Mesendoderm (in vitro differentiated cells): ENCODE data around the gene FRRS1L. TPM values are rescaled to one million over a fixed set of nuclear protein-coding genes. Genes with fewer than 3 reads are reported as not detected.
A peak's percentile ranks its signal among the peaks of the same experiment; 100 is the strongest.

Source experiments
- DNase-seq: peaks from one replicate; pipeline ENCODE4 v3.0.0; 2013
- H2AK5ac ChIP-seq: 2 replicates; pipeline ENCODE4 v1.6.1; 2013; ENCODE audit warnings: low read length, inconsistent platforms
- H2BK120ac ChIP-seq: 2 replicates; pipeline ENCODE4 v1.6.1; 2013; ENCODE audit warnings: low read depth, mild to moderate bottlenecking, low read length, moderate library complexity, mixed read lengths
- H2BK15ac ChIP-seq: replicated peaks from 2 replicates; pipeline ENCODE4 v1.6.1; 2013; ENCODE audit warnings: low read depth, mild to moderate bottlenecking, moderate library complexity
- H2BK5ac ChIP-seq: 2 replicates; pipeline ENCODE4 v1.6.1; 2013; ENCODE audit warnings: low read length, inconsistent platforms
- H3K18ac ChIP-seq: 2 replicates; pipeline ENCODE4 v1.6.1; 2013; ENCODE audit warnings: mild to moderate bottlenecking, low read length, mixed read lengths
- H3K23ac ChIP-seq: one replicate; pipeline ENCODE4 v1.6.1; 2013; ENCODE audit warnings: low read length
- H3K27ac ChIP-seq: 2 replicates; pipeline ENCODE4 v1.5.1; 2013; ENCODE audit warnings: low read depth, mild to moderate bottlenecking, inconsistent platforms, low read length, moderate library complexity
- H3K27me3 ChIP-seq: 2 replicates; pipeline ENCODE4 v1.6.1; 2013; ENCODE audit warnings: low read length, control low read depth, mild to moderate bottlenecking, inconsistent platforms; ENCODE audit not compliant: insufficient read depth, poor library complexity
- H3K36me3 ChIP-seq: 2 replicates; pipeline ENCODE4 v1.6.1; 2013; ENCODE audit warnings: low read length, inconsistent platforms; ENCODE audit not compliant: control insufficient read depth, insufficient read depth
- H3K4ac ChIP-seq: one replicate; pipeline ENCODE4 v1.6.1; 2013; ENCODE audit warnings: low read depth, mild to moderate bottlenecking, low read length, moderate library complexity
- H3K4me1 ChIP-seq: 2 replicates; pipeline ENCODE4 v1.6.1; 2013; ENCODE audit warnings: low read depth, low read length, inconsistent platforms; ENCODE audit not compliant: control insufficient read depth
- H3K4me2 ChIP-seq: 2 replicates; pipeline ENCODE4 v1.6.1; 2013; ENCODE audit warnings: low read length
- H3K4me3 ChIP-seq: 2 replicates; pipeline ENCODE4 v1.5.1; 2013; ENCODE audit warnings: mild to moderate bottlenecking, low read length
- H3K56ac ChIP-seq: one replicate; pipeline ENCODE4 v1.6.1; 2013; ENCODE audit warnings: low read length
- H3K79me1 ChIP-seq: 2 replicates; pipeline ENCODE4 v1.6.1; 2013; ENCODE audit warnings: low read length, inconsistent platforms
- H3K79me2 ChIP-seq: 2 replicates; pipeline ENCODE4 v1.6.1; 2013; ENCODE audit warnings: mild to moderate bottlenecking, low read length; ENCODE audit not compliant: control insufficient read depth, insufficient read depth
- H3K9ac ChIP-seq: 2 replicates; pipeline ENCODE4 v1.6.1; 2013; ENCODE audit warnings: low read length, inconsistent platforms
- H4K5ac ChIP-seq: one replicate; pipeline ENCODE4 v1.6.1; 2013; ENCODE audit warnings: low read length
- H4K8ac ChIP-seq: one replicate; pipeline ENCODE4 v1.6.1; 2013; ENCODE audit warnings: low read depth, mild to moderate bottlenecking, control low read depth, low read length, moderate library complexity
- WGBS: extraction: QIAGEN DNeasy Blood & Tissue Kit; methylation state at CpG from one replicate; pipeline ENCODE4 v1.1.7; 2013; ENCODE audit warnings: low lambda C conversion rate, missing lambda C conversion rate; ENCODE audit not compliant: insufficient coverage; ENCODE audit errors: extremely low coverage; 5-methylcytosine and 5-hydroxymethylcytosine counted together
- polyA plus RNA-seq, 2 experiments: library from polyadenylated mRNA; stranded (reverse); fragments of 200-250 nt; gene quantifications; one replicate each; pipeline ENCODE4 v1.2.3, GENCODE V29; 2013

Gene FRRS1L, protein sequence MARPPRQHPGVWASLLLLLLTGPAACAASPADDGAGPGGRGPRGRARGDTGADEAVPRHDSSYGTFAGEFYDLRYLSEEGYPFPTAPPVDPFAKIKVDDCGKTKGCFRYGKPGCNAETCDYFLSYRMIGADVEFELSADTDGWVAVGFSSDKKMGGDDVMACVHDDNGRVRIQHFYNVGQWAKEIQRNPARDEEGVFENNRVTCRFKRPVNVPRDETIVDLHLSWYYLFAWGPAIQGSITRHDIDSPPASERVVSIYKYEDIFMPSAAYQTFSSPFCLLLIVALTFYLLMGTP
- polyA plus RNA-seq (2013, experiment 1 of 2): 0.10 TPM
- 0.14 TPM for polyA plus RNA-seq (2013, experiment 2 of 2)

DNA sequence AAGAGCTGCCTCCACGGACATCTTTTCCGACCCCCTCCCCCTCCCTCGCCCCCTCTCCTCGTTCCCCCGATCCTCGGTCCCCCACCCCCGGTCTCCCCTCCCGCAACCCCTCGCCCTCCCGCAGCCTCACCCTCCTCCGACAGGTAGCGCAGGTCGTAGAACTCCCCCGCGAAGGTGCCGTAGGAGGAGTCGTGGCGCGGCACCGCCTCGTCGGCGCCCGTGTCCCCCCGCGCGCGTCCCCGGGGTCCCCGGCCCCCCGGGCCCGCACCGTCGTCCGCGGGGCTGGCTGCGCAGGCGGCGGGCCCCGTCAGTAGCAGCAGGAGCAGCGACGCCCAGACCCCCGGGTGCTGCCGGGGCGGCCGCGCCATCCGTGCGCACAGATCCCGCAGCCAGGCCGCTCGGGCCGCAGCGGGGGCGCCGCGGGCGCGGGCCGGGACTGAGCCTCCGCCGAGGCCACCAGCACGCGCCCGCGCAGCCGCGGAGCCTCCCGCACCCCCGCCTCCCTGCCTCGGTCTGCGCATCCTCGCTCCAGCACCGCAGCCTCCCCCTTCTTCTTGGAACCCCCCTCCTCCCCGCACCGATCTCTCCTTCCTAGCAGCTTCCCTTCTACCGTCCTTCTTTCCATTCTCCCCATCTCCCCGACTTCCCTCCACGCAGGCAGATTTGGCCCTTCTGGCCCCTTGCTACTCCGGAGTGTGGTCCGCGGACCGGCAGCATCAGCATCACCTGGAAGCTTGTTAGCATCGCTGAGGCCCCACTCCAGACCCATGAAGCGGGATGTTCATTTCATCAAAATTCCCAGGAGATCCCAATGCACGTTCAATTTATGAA is at the start of gene FRRS1L:
Gene FRRS1L, minus strand, starts transcription at position 479 of the 831 bp plus-strand sequence. Its CDS starts 111 bp downstream, at position 368.
- H3K4me3 ChIP-seq: no peak within 1 kb of the TSS
- no peak within 1 kb of the TSS for H2AK5ac ChIP-seq
- no peak within 1 kb of the TSS for H4K8ac ChIP-seq
- H3K79me2 ChIP-seq: no peaks in the 10 kb centered on the region
- peak within 1 kb of the TSS; percentile 29 for H3K9ac ChIP-seq
- no peak within 1 kb of the TSS for H2BK15ac ChIP-seq
- peaks cover 8% of the 10 kb centered on the region for H3K27me3 ChIP-seq
- no peak within 1 kb of the TSS for H2BK5ac ChIP-seq
- H3K79me1 ChIP-seq: no peaks in the 10 kb centered on the region
- H3K27ac ChIP-seq: no peak within 1 kb of the TSS
- peak within 1 kb of the TSS; percentile 25 for H3K56ac ChIP-seq
- no peak within 1 kb of the TSS for H3K4ac ChIP-seq
- H3K36me3 ChIP-seq: no peaks in the 10 kb centered on the region
- H3K23ac ChIP-seq: peak within 1 kb of the TSS; percentile 45
- H3K4me1 ChIP-seq: no peaks in the 10 kb centered on the region
- no peak within 1 kb of the TSS for H2BK120ac ChIP-seq
- DNase-seq: no peak
- H4K5ac ChIP-seq: no peak within 1 kb of the TSS
- peak within 1 kb of the TSS; percentile 48 for H3K4me2 ChIP-seq
- no CpG with 5 or more reads among the region's 86 CpGs for WGBS
- no peak within 1 kb of the TSS for H3K18ac ChIP-seq

DNA sequence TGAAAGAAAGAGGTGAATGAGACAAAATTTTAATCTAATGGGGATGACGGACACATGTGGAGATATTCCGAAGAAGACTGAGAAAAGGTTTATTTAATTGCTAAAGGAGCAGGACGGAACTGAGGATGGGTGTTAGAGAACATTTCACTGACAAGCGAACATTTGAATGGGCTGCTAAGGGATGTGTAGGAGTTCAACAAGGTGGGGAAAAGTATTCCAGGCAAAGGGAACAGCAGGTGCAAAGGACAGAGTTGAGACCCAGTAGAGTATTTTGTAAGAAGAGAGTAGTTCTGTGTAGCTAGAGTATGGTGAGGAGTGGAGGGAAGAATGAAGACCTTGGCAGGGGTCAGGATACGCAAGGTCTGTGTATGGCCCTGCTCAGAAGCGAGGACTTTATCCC is 47.4 kb upstream of the FRRS1L start:
- Histone ChIP-seq H3K36me3 (no peaks in the 10 kb centered on the region), H3K23ac (no peak overlapping the region), H2BK5ac (no peak overlapping the region), H3K27me3 (no peaks in the 10 kb centered on the region), H3K4me1 (no peaks in the 10 kb centered on the region), H3K18ac (no peak overlapping the region), H3K79me1 (no peaks in the 10 kb centered on the region), H3K4me3 (no peak overlapping the region), H3K79me2 (no peaks in the 10 kb centered on the region), H3K4ac (no peak overlapping the region), H2BK120ac (no peak overlapping the region), H3K27ac (no peak overlapping the region), H4K5ac (no peak overlapping the region), H3K56ac (no peak overlapping the region), H2BK15ac (no peak overlapping the region), H3K9ac (no peak overlapping the region), H3K4me2 (no peak overlapping the region), H2AK5ac (no peak overlapping the region), H4K8ac (no peak overlapping the region)
- DNase-seq: no peak
- WGBS: no CpG with 5 or more reads among the region's 6 CpGs

DNA sequence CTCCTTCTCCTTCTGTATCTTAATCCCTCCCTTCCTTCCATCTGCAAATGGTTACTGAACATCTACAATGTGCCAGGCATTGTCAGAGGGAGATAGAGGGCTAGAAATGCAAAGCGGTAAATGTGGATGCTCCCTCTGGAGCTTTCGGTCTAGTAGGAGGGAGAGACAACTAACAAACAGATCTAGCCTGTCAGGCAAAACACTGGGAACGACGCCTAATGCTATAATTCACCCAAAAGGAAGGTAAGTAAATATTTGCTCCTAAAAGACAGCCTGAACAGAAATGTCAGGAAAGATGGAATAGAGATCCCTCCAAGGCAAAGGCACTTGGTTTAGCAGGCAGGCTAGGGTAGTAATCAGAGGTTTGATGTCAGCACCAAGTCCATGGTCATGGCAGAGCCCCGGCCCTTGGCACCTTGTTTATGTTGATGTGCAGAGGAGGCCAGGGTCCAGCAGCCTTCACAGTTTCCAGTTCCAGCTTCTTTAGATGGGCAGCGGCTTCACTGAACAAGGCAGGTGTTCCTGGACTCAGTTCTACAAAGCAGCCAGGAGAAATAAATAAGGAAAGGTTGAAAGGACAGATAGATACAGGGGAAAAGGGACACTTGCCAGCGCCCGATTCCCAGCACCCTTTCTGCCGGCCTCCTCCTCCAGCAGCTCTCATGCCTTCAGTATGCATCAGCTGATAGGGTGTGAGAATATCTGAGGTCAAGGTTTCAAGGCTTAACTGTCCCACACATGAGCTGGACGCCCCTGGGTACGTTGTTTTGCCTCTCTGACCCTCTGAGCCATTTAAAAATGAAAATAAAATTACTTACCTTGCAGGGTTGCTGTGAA is 46.5 kb upstream of the FRRS1L start:
- Histone ChIP-seq H3K18ac (no peak overlapping the region), H3K4me1 (no peaks in the 10 kb centered on the region), H3K4ac (no peak overlapping the region), H2BK15ac (no peak overlapping the region), H3K79me2 (no peaks in the 10 kb centered on the region), H3K9ac (no peak overlapping the region), H3K27ac (no peak overlapping the region), H4K8ac (no peak overlapping the region), H3K4me3 (no peak overlapping the region), H2BK5ac (no peak overlapping the region), H2BK120ac (no peak overlapping the region), H3K56ac (no peak overlapping the region), H3K36me3 (no peaks in the 10 kb centered on the region), H3K27me3 (no peaks in the 10 kb centered on the region), H3K79me1 (no peaks in the 10 kb centered on the region), H3K4me2 (no peak overlapping the region), H3K23ac (no peak overlapping the region), H4K5ac (no peak overlapping the region), H2AK5ac (no peak overlapping the region)
- DNase-seq: no peak
- no CpG with 5 or more reads among the region's 11 CpGs for WGBS

DNA sequence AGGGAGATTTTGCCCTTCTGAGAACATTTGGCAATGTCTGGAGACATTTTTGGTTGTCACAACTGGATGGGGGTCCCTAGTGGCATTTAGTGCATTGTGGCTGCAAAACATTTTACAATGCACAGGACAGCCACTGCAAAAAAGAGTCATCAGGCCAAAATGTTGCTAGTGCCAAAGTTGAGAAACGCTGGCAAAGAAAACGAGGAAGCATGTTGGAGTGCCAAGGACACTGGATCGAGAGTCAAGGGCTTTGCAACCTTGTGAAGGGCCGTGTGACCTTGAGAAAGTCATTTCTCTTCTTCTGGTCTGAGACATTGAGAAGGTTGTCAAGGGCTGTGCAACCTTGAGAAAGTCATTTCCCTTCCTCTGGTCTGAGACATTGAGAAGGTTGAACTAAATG is 45.7 kb upstream of the FRRS1L start:
- WGBS: no CpG with 5 or more reads among the region's 4 CpGs

DNA sequence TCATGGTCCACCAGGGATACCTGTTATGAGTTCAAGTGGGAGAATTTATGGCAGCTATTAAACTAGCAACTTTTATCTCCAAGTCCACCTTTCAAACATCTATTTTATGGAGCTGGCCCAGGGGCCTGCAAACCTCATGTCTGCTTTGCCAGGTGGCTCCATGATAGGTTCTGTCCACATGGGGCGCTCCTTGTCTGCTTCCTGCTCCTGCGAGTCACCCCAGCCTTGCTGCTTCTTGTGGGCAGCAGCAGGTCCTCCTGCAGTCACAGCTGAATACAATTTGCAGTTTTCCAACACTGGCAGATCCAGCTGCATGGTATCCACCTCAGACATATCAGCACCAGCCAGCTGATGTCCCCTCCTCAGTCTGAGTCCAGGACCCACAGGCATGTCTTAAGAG is 39.6 kb upstream of the FRRS1L start:
- H2AK5ac ChIP-seq: no peak overlapping the region
- H2BK5ac ChIP-seq: no peak overlapping the region
- DNase-seq: peak; percentile 35
- H3K27ac ChIP-seq: no peak overlapping the region
- H3K79me2 ChIP-seq: no peaks in the 10 kb centered on the region
- H3K56ac ChIP-seq: no peak overlapping the region
- no peak overlapping the region for H4K8ac ChIP-seq
- no peak overlapping the region for H4K5ac ChIP-seq
- no peak overlapping the region for H2BK15ac ChIP-seq
- no peaks in the 10 kb centered on the region for H3K4me1 ChIP-seq
- H3K23ac ChIP-seq: no peak overlapping the region
- H3K36me3 ChIP-seq: no peaks in the 10 kb centered on the region
- H3K79me1 ChIP-seq: no peaks in the 10 kb centered on the region
- no peak overlapping the region for H3K4me2 ChIP-seq
- no peak overlapping the region for H3K9ac ChIP-seq
- no peaks in the 10 kb centered on the region for H3K27me3 ChIP-seq
- no peak overlapping the region for H3K4me3 ChIP-seq
- H3K18ac ChIP-seq: no peak overlapping the region
- no CpG with 5 or more reads among the region's 2 CpGs for WGBS
- no peak overlapping the region for H3K4ac ChIP-seq
- H2BK120ac ChIP-seq: no peak overlapping the region

More for the DNA sequence above, 45.7 kb upstream of the FRRS1L start:
- H3K4me1 ChIP-seq: no peaks in the 10 kb centered on the region
- no peak overlapping the region for H2AK5ac ChIP-seq
- H4K8ac ChIP-seq: no peak overlapping the region
- no peak overlapping the region for H3K4me2 ChIP-seq
- H2BK5ac ChIP-seq: no peak overlapping the region
- no peak for DNase-seq
- no peak overlapping the region for H3K23ac ChIP-seq
- H3K27ac ChIP-seq: no peak overlapping the region
- no peak overlapping the region for H4K5ac ChIP-seq
- no peak overlapping the region for H3K4ac ChIP-seq
- no peaks in the 10 kb centered on the region for H3K79me2 ChIP-seq
- H3K9ac ChIP-seq: no peak overlapping the region
- H3K36me3 ChIP-seq: no peaks in the 10 kb centered on the region
- no peaks in the 10 kb centered on the region for H3K79me1 ChIP-seq
- H3K4me3 ChIP-seq: no peak overlapping the region
- no peak overlapping the region for H2BK120ac ChIP-seq
- no peak overlapping the region for H3K56ac ChIP-seq
- no peak overlapping the region for H3K18ac ChIP-seq
- no peaks in the 10 kb centered on the region for H3K27me3 ChIP-seq
- H2BK15ac ChIP-seq: no peak overlapping the region
